Measurements from ENCODE around the gene HOXB2.

HOXB2 gene

GRCh38 chr17:48568499-48569239, 23.8 kb upstream of the HOXB2 start:
- no peak for DNase-seq (ENCODE audit: low read depth)
- no peak overlapping the region for H3K4me3 ChIP-seq (ENCODE audit: low read depth, low read length)
- TF ChIP-seq CTCF (conservative IDR thresholded peaks at IDR 0.05; ENCODE audit: low read depth, low read length): no peak

- no peak overlapping the region for H3K4me3 ChIP-seq (ENCODE audit: low read depth, low read length)
- no peak for TF ChIP-seq CTCF (conservative IDR thresholded peaks at IDR 0.05; ENCODE audit: low read depth, low read length)
- DNase-seq (ENCODE audit: low read depth): no peak
These were observed 22.9 kb upstream of the HOXB2 start for GRCh38 chr17:48567646-48568354.

GRCh38 chr17:48567209-48567608, 22.3 kb upstream of the HOXB2 start:
- no peak overlapping the region for H3K4me3 ChIP-seq (ENCODE audit: low read depth, low read length)
- no peak for DNase-seq (ENCODE audit: low read depth)
- no peak for TF ChIP-seq CTCF (conservative IDR thresholded peaks at IDR 0.05; ENCODE audit: low read depth, low read length)

GRCh38 chr17:48566717-48567116, 21.8 kb upstream of the HOXB2 start:
- TF ChIP-seq CTCF (conservative IDR thresholded peaks at IDR 0.05; ENCODE audit: low read depth, low read length): no peak
- DNase-seq (ENCODE audit: low read depth): no peak
- no peak overlapping the region for H3K4me3 ChIP-seq (ENCODE audit: low read depth, low read length)

- H3K4me3 ChIP-seq (ENCODE audit: low read depth, low read length): no peak overlapping the region
- DNase-seq (ENCODE audit: low read depth): no peak
- TF ChIP-seq CTCF (conservative IDR thresholded peaks at IDR 0.05; ENCODE audit: low read depth, low read length): no peak
These were observed 21.2 kb upstream of the HOXB2 start for GRCh38 chr17:48565925-48566710.

GRCh38 chr17:48565022-48565554, 20.2 kb upstream of the HOXB2 start:
- no peak overlapping the region for H3K4me3 ChIP-seq (ENCODE audit: low read depth, low read length)
- no peak for DNase-seq (ENCODE audit: low read depth)
- TF ChIP-seq CTCF (conservative IDR thresholded peaks at IDR 0.05; ENCODE audit: low read depth, low read length): no peak
